Neuron (in vitro differentiated cells): ENCODE data around the gene NES.

Source experiments
- H2AFZ ChIP-seq: one replicate; pipeline ENCODE4 v1.6.1; 2013; ENCODE audit warnings: low read depth, mild to moderate bottlenecking, inconsistent platforms, low read length, moderate library complexity
- H3K27me3 ChIP-seq: one replicate; pipeline ENCODE4 v1.6.1; 2013; ENCODE audit warnings: low read length; ENCODE audit not compliant: insufficient read depth
- H3K36me3 ChIP-seq: one replicate; pipeline ENCODE4 v1.6.1; 2013; ENCODE audit warnings: low read length; ENCODE audit not compliant: insufficient read depth
- H3K4me1 ChIP-seq: one replicate; pipeline ENCODE4 v1.6.1; 2013; ENCODE audit warnings: low read length; ENCODE audit not compliant: insufficient read depth
- H3K4me3 ChIP-seq: 2 replicates; pipeline ENCODE4 v1.5.1; 2013; ENCODE audit warnings: mild to moderate bottlenecking, low read length, moderate library complexity
- H3K9me3 ChIP-seq: one replicate; pipeline ENCODE4 v1.6.1; 2013; ENCODE audit warnings: low read length

The NES gene

DNA sequence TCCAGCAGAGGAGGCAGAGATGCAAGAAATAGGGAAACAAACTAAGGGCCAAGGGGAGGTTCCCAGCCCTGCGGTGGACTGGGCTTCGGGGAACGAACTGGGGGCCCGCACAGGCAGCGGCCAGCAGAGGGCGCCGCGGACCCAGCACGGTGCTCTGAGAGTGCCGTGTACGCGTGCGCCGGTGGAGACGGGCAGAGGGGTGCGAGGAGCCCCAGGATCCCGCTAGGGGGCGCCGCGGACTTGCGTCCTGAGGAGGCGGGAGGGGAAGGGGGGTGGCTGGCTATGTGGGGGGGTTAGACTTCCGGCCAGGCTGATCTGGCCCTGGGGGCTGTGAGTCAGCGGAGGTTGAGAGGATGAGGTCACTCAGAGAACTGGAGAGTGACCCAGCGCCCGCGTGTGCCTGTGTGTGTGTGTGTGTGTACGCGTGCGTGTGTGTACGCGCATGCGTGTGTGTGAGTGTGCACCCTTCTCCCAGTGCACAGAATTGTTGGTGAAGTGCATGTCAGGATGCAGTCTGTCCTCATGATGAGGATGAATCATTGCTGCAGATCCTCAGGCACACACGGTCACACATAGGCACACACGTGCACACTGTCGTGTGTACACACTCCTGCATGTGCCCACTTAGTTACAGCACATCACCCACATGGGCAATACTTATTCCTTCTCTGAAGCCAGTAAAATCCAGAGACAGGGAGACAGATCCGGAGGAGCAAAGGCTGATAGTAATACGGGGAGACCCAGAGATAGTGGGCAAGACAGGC, 17.0 kb downstream of the NES start:
- peak overlapping the region; percentile 22 for H3K4me3 ChIP-seq
- no peaks in the 10 kb centered on the region for H3K9me3 ChIP-seq
- H3K27me3 ChIP-seq: peaks cover 4% of the 10 kb centered on the region
- H3K36me3 ChIP-seq: no peaks in the 10 kb centered on the region
- no peak overlapping the region for H2AFZ ChIP-seq
- H3K4me1 ChIP-seq: peaks cover 69% of the 10 kb centered on the region

GRCh38 chr1:156659661-156659987, 17.6 kb downstream of the NES start:
- Histone ChIP-seq H3K4me1 (peaks cover 65% of the 10 kb centered on the region), H3K27me3 (peaks cover 6% of the 10 kb centered on the region), H3K9me3 (no peaks in the 10 kb centered on the region), H3K36me3 (no peaks in the 10 kb centered on the region), H2AFZ (no peak overlapping the region), H3K4me3 (no peak overlapping the region)

DNA sequence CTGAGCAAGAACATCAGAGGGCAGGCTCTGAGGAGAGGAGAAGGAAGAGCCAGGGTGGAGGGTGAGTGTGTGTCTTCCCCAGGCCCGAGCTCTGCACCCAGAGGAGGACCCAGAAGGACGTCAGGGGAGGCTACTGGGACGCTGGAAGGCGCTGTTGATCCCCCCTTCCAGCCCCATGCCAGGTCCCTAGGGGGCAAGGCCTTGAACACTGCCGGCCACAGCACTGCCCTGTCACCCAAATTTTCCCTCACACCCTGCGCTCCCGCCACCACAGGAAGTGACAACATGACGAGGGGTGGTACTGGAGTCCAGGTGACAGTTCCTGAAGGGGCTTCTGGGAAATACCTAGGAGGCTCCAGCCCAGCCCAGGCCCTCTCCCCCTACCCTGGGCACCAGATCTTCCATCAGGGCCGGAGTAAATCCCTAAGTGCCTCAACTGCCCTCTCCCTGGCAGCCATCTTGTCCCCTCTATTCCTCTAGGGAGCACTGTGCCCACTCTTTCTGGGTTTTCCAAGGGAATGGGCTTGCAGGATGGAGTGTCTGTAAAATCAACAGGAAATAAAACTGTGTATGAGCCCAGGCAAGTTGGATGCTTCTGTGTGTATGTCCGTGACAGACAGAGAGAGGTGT, 18.1 kb downstream of the NES start:
- Histone ChIP-seq H3K4me1 (peaks cover 60% of the 10 kb centered on the region), H2AFZ (no peak overlapping the region), H3K36me3 (no peaks in the 10 kb centered on the region), H3K4me3 (no peak overlapping the region), H3K9me3 (no peaks in the 10 kb centered on the region), H3K27me3 (peaks cover 6% of the 10 kb centered on the region)

GRCh38 chr1:156658496-156658895, 18.7 kb downstream of the NES start:
- Histone ChIP-seq H3K27me3 (peaks cover 6% of the 10 kb centered on the region), H2AFZ (no peak overlapping the region), H3K36me3 (no peaks in the 10 kb centered on the region), H3K4me3 (no peak overlapping the region), H3K4me1 (peaks cover 54% of the 10 kb centered on the region), H3K9me3 (no peaks in the 10 kb centered on the region)

DNA sequence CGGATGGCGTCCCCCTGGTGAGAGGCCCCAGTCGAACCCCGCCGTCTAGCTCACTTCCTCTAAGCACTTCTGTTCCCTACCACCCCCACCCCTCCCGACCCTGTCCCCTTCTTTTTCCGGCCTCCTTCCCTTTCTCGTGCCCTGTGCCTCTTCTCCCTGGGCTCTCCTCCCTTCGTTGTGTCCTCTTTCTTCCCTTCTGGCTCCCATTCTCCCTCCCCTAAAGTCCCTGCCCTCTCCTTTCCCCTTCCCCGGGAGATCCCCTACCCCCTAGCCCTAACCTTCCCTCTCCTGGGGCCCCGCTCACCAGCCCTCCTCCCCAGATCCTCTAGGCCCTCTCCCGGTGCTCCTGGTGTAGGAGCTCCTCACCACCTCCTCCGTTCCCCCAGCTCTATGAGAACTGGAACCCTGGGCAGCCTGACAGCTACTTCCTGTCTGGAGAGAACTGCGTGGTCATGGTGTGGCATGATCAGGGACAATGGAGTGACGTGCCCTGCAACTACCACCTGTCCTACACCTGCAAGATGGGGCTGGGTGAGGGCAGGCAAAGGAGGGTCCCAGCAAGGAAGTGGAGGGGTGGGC, 19.4 kb downstream of the NES start:
- H3K27me3 ChIP-seq: peaks cover 6% of the 10 kb centered on the region
- H3K9me3 ChIP-seq: no peaks in the 10 kb centered on the region
- peaks cover 47% of the 10 kb centered on the region for H3K4me1 ChIP-seq
- H3K4me3 ChIP-seq: no peak overlapping the region
- no peaks in the 10 kb centered on the region for H3K36me3 ChIP-seq
- no peak overlapping the region for H2AFZ ChIP-seq

DNA sequence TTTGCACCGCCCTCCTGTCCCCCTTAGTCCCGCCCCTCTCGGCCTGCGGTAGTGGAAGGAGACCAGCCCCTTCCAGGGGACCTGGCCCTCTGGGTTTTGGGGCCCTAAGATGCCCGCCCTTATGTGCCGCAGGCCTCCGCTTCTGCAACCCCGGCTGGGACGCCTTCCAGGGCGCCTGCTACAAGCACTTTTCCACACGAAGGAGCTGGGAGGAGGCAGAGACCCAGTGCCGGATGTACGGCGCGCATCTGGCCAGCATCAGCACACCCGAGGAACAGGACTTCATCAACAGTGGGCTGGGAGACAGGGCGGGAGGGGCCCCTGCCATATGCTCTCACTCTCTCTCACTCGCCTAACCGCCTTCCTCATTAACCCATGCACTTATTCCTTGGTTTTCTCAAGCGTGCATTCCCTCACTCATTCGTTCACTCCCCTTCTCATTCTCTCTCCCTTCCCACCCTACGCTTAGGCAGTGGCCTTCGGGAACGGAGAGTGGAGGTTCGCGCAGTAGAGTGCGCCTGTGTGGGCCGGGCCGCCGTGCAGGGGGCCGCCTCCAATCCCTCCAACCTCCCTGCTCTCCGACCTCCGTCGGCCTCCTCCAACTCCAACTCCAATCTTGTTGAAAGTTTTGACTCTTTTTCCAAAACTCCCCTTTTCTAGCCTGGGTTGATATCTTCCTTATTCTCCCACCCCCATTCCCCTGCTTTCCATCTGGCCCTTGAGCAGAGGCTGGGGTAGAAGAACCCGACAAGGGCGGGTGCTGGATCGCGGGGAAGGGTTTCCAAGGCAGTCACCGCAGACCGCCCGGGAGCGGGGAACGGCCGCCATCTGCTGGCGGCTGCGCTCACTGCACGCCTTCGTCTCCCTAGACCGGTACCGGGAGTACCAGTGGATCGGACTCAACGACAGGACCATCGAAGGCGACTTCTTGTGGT, 20.1 kb downstream of the NES start:
- H2AFZ ChIP-seq: no peak overlapping the region
- peaks cover 6% of the 10 kb centered on the region for H3K27me3 ChIP-seq
- H3K9me3 ChIP-seq: no peaks in the 10 kb centered on the region
- H3K4me3 ChIP-seq: no peak overlapping the region
- H3K4me1 ChIP-seq: peaks cover 40% of the 10 kb centered on the region
- no peaks in the 10 kb centered on the region for H3K36me3 ChIP-seq

GRCh38 chr1:156655904-156656516, 21.2 kb downstream of the NES start:
- Histone ChIP-seq H3K27me3 (peaks cover 6% of the 10 kb centered on the region), H3K4me3 (no peak overlapping the region), H2AFZ (no peak overlapping the region), H3K4me1 (peaks cover 30% of the 10 kb centered on the region), H3K36me3 (no peaks in the 10 kb centered on the region), H3K9me3 (no peaks in the 10 kb centered on the region)

- peaks cover 6% of the 10 kb centered on the region for H3K27me3 ChIP-seq
- no peak overlapping the region for H3K4me3 ChIP-seq
- peaks cover 23% of the 10 kb centered on the region for H3K4me1 ChIP-seq
- no peak overlapping the region for H2AFZ ChIP-seq
- H3K36me3 ChIP-seq: no peaks in the 10 kb centered on the region
- no peaks in the 10 kb centered on the region for H3K9me3 ChIP-seq
These were observed 21.9 kb downstream of the NES start for GRCh38 chr1:156655151-156655903.

DNA sequence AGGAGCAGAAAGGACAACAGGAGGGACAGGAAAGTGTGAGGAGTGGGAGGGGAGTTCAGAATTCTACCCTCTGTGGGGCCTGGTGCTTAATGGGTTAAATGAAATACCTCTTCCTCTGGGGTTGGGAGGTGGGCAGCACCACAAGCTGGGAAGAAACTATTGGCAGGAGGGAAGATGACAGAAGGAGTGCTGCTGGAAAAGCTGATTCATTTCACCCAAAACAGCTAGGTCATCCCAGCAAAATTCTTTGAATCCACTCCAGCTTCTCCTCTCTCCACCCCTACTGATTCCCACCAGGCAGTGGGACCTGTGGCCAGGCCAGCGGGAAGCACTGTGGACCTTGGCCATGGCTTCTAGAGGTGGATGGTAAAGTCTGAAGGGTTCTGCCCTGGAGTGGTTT, 22.5 kb downstream of the NES start:
- H3K4me3 ChIP-seq: no peak overlapping the region
- H3K27me3 ChIP-seq: peaks cover 6% of the 10 kb centered on the region
- no peaks in the 10 kb centered on the region for H3K9me3 ChIP-seq
- no peak overlapping the region for H2AFZ ChIP-seq
- H3K36me3 ChIP-seq: no peaks in the 10 kb centered on the region
- H3K4me1 ChIP-seq: peaks cover 19% of the 10 kb centered on the region

DNA sequence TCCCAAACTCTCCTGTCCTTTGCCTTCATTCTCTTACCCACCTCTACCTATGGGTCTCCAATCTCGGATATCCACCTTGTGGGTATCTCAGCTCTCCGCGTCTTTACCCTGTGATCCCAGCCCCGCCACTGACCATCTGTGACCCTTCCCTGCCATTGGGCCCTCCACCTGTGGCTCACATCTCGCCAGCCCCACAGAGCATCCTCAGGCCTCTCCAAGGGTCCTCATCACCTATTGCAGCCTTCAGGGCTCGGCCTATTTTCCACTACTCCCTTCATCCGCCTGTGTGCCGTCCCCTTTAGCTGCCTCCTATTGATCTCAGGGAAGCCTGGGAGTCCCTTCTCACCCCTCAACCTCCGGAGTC, 24.2 kb downstream of the NES start:
- H3K4me1 ChIP-seq: peaks cover 13% of the 10 kb centered on the region
- no peak overlapping the region for H3K4me3 ChIP-seq
- H3K27me3 ChIP-seq: peaks cover 6% of the 10 kb centered on the region
- H3K36me3 ChIP-seq: no peaks in the 10 kb centered on the region
- no peaks in the 10 kb centered on the region for H3K9me3 ChIP-seq
- no peak overlapping the region for H2AFZ ChIP-seq

- no peak overlapping the region for H2AFZ ChIP-seq
- H3K4me3 ChIP-seq: no peak overlapping the region
- H3K4me1 ChIP-seq: peaks cover 8% of the 10 kb centered on the region
- H3K36me3 ChIP-seq: no peaks in the 10 kb centered on the region
- peaks cover 6% of the 10 kb centered on the region for H3K27me3 ChIP-seq
- H3K9me3 ChIP-seq: no peaks in the 10 kb centered on the region
These were observed 24.8 kb downstream of the NES start for GRCh38 chr1:156652131-156652991.
